Ishikawa (cell line): ENCODE results near the gene URB1.

Source experiments
- CEBPB ChIP-seq: IDR thresholded peaks from 2 replicates; pipeline ENCODE4 v1.6.1; 2012
- CREB1 ChIP-seq: IDR thresholded peaks from 2 replicates; pipeline ENCODE4 v1.6.1; 2012; ENCODE audit warnings: low read depth
- EGR1 ChIP-seq: IDR thresholded peaks from 2 replicates; pipeline ENCODE4 v1.6.1; 2012
- EP300 ChIP-seq: IDR thresholded peaks from 2 replicates; pipeline ENCODE4 v1.6.1; 2012; ENCODE audit warnings: borderline replicate concordance
- FOXM1 ChIP-seq: IDR thresholded peaks from 2 replicates; pipeline ENCODE4 v1.6.1; 2012; ENCODE audit warnings: low read depth, borderline replicate concordance
- NFIC ChIP-seq: IDR thresholded peaks from 2 replicates; pipeline ENCODE4 v1.6.1; 2012
- RAD21 ChIP-seq: IDR thresholded peaks from 2 replicates; pipeline ENCODE4 v1.6.1; 2012; ENCODE audit warnings: low read depth
- TAF1 ChIP-seq: IDR thresholded peaks from 2 replicates; pipeline ENCODE4 v1.6.1; 2012; ENCODE audit warnings: low read depth, mild to moderate bottlenecking
- TCF12 ChIP-seq: IDR thresholded peaks from 2 replicates; pipeline ENCODE4 v1.6.1; 2012; ENCODE audit warnings: low read depth
- TEAD4 ChIP-seq: IDR thresholded peaks from 2 replicates; pipeline ENCODE4 v1.6.1; 2012
- YY1 ChIP-seq: IDR thresholded peaks from 2 replicates; pipeline ENCODE4 v1.6.1; 2012; ENCODE audit warnings: low read depth
- ZBTB7A ChIP-seq: IDR thresholded peaks from 2 replicates; pipeline ENCODE4 v1.6.1; 2012; ENCODE audit warnings: low read depth
- TF ChIP-seq, protein P1 (sequence below): IDR thresholded peaks from 2 replicates; pipeline ENCODE4 v1.6.1; 2012
- TF ChIP-seq, protein P2 (sequence below): IDR thresholded peaks from 2 replicates; pipeline ENCODE4 v1.6.1; 2012; ENCODE audit warnings: low read depth, mild to moderate bottlenecking
- TF ChIP-seq, protein P3 (sequence below): IDR thresholded peaks from 2 replicates; pipeline ENCODE4 v1.6.1; 2012

URB1 gene

DNA sequence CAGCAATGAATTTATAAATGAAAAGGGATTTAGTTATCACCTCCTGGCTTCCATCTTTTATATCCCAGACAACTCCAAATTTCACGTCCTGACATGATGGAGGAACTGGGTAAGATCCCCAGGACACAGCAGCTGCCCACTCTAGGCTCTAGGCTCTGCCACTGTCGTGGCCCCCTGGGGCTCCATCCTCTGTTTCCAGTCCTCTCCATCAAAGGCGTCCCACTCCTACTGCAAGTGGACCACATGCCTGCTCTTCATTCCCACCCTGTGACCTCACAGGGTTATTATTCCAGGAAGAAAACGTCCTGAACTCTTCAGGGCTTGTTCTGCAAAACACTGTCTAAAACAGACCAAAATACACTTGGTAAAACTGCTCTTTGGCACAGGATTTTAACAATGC, 11.9 kb downstream of the URB1 start:
- TF ChIP-seq, protein P1, sequence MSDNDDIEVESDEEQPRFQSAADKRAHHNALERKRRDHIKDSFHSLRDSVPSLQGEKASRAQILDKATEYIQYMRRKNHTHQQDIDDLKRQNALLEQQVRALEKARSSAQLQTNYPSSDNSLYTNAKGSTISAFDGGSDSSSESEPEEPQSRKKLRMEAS: no peak

DNA sequence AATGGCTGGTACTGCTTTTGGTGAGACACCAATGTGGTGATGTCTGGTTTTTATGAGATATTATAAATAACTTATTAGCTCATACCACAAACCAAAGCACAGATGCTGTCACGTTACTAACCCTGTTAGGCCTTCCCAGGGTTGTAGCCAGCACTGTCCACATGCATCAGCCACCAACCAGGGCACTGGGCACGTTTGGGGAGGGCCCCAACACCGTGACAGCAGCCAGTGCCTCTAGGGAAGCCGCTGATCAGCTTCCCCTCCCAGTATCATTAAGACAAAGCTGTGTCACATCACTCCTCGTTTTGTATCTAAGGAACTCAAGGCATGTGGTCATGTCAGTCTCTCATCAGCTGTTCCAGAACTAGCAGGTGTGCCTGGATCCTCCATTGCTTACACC, 13.9 kb downstream of the URB1 start:
- TF ChIP-seq TCF12 (no peak), TEAD4 (no peak), RAD21 (no peak), EP300 (no peak), NFIC (no peak), CREB1 (no peak)

DNA sequence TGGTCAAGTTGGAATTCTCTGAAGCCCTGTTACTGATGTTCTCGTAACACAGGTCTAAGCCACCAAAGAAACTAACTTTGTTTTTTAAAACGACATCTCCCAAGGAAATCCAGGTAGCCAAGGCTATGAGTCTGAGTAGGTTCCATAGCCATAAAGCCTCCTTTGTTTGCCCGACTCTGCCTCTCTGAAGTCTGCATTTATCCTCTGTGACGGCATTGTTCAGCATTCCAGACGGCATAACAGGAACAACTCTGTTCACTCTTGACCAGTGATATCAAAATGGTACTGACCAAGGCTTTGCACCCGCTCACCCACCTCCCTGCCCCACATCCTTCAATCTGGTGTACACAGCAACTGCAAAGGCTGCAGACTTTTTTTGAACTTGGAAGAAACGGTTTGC, 14.8 kb downstream of the URB1 start:
- no peak for TF ChIP-seq ZBTB7A
- no peak for TF ChIP-seq NFIC
- TF ChIP-seq TAF1: no peak
- TF ChIP-seq EGR1: no peak
- TF ChIP-seq CREB1: no peak
- TF ChIP-seq CEBPB: no peak
- TF ChIP-seq EP300: no peak
- no peak for TF ChIP-seq RAD21
- TF ChIP-seq, protein P1: no peak
- TF ChIP-seq TEAD4: no peak
- TF ChIP-seq FOXM1: no peak
- TF ChIP-seq, protein P2, sequence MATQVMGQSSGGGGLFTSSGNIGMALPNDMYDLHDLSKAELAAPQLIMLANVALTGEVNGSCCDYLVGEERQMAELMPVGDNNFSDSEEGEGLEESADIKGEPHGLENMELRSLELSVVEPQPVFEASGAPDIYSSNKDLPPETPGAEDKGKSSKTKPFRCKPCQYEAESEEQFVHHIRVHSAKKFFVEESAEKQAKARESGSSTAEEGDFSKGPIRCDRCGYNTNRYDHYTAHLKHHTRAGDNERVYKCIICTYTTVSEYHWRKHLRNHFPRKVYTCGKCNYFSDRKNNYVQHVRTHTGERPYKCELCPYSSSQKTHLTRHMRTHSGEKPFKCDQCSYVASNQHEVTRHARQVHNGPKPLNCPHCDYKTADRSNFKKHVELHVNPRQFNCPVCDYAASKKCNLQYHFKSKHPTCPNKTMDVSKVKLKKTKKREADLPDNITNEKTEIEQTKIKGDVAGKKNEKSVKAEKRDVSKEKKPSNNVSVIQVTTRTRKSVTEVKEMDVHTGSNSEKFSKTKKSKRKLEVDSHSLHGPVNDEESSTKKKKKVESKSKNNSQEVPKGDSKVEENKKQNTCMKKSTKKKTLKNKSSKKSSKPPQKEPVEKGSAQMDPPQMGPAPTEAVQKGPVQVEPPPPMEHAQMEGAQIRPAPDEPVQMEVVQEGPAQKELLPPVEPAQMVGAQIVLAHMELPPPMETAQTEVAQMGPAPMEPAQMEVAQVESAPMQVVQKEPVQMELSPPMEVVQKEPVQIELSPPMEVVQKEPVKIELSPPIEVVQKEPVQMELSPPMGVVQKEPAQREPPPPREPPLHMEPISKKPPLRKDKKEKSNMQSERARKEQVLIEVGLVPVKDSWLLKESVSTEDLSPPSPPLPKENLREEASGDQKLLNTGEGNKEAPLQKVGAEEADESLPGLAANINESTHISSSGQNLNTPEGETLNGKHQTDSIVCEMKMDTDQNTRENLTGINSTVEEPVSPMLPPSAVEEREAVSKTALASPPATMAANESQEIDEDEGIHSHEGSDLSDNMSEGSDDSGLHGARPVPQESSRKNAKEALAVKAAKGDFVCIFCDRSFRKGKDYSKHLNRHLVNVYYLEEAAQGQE: no peak
- no peak for TF ChIP-seq TCF12
- TF ChIP-seq, protein P3, sequence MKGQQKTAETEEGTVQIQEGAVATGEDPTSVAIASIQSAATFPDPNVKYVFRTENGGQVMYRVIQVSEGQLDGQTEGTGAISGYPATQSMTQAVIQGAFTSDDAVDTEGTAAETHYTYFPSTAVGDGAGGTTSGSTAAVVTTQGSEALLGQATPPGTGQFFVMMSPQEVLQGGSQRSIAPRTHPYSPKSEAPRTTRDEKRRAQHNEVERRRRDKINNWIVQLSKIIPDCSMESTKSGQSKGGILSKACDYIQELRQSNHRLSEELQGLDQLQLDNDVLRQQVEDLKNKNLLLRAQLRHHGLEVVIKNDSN: no peak
- no peak for TF ChIP-seq YY1

DNA sequence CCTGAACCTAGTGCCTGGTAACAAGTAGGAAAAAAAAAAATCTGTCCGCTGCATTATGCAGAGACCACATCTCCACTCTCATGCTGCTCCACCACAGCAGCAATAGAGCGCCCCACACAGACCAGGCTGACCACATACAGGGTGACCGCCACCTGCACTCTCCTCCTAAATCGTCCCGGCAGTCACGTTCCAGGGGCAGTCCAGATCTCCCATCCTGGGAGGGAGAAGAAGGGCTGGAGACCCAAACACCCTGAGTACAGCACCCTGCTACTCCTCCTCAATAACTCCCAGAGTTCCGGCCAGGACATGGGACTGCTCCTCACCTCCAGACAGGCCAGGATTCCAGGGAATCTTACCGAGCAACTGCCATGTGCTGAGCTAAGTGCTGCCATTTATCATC, 15.3 kb downstream of the URB1 start:
- TF ChIP-seq, protein P3: no peak

DNA sequence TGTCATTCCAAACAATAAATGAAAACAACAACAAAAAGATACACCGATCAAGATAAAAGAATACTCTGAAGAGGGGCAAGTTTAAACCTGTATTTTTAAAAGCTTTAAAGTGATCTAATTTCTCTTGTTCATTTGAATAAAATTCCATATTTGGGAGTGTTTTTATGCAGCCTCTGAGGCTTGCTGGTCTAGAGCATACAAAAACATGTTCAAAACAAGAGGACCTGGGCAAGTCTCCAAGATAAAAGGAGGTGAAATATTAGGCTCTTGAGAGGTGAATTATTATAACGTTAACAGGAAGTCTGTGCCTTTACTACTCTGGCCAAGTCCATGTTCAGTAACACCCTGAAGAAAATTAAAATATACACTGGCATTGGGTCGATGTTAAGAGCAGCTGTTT, 20.1 kb downstream of the URB1 start:
- no peak for TF ChIP-seq NFIC
- no peak for TF ChIP-seq CREB1

DNA sequence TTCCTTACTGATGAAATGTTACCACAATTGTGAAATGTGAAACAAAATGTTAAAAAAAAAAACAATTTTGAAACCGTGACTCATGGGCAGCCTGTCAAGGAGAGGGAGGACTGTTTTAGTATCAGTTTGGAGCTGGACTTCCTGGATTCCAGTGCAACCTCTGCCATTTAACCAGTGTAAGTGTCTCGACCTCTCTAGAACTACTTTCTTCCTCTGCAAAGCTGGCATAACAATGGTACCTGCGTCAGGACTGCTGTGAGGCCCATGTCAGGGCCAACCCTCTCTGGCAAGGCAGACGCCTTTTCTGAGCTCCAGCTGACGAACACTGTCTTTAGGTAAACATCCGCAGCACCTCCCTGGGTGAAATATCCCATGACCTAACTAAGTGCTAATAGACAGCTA, 20.9 kb downstream of the URB1 start:
- TF ChIP-seq NFIC (no peak), TCF12 (no peak), EP300 (no peak), CREB1 (no peak), TAF1 (no peak), CEBPB (no peak), EGR1 (no peak), FOXM1 (no peak), RAD21 (no peak), TEAD4 (no peak), YY1 (no peak), ZBTB7A (no peak)
- TF ChIP-seq, protein P1: no peak
- TF ChIP-seq, protein P2: no peak
- TF ChIP-seq, protein P3: no peak
